Dendritic cell treated with granulocyte-macrophage colony-stimulating factor and Interleukin-4, amounts not matched to agents 40 ng/mL and 50 ng/mL, for 4 days (primary cell): ENCODE measurements around the gene PHC2.

Source experiments
- H3K27ac Mint-ChIP-seq: one replicate; pipeline ENCODE4 v1.8.0; 2022; ENCODE audit warnings: mild to moderate bottlenecking, mixed read lengths
- H3K27me3 Mint-ChIP-seq: one replicate; pipeline ENCODE4 v1.8.0; 2022; ENCODE audit warnings: mild to moderate bottlenecking, mixed read lengths
- H3K36me3 Mint-ChIP-seq: one replicate; pipeline ENCODE4 v1.8.0; 2022; ENCODE audit warnings: low read depth, mixed read lengths
- H3K4me1 Mint-ChIP-seq: one replicate; pipeline ENCODE4 v1.8.0; 2022; ENCODE audit warnings: low read depth, mixed read lengths
- H3K4me3 Mint-ChIP-seq: one replicate; pipeline ENCODE4 v1.8.0; 2022; ENCODE audit warnings: mild to moderate bottlenecking, moderate library complexity, mixed read lengths
- H3K9me3 Mint-ChIP-seq: one replicate; pipeline ENCODE4 v1.8.0; 2022; ENCODE audit warnings: mixed read lengths
- intact Hi-C: fragments of 100-400 bp; cut with micrococcal nuclease; formaldehyde crosslinking; loops from one replicate; pipeline ENCODE4 v1.15.0; 2022

The PHC2 gene

GRCh38 chr1:33332881-33333280 is 98.0 kb downstream of the PHC2 start:
- H3K27ac Mint-ChIP-seq = no peak overlapping the region
- peaks cover 80% of the 10 kb centered on the region for H3K4me1 Mint-ChIP-seq
- no peaks in the 10 kb centered on the region for H3K27me3 Mint-ChIP-seq
- intact Hi-C loops = no loop called here
- H3K9me3 Mint-ChIP-seq = no peaks in the 10 kb centered on the region
- no peak overlapping the region for H3K4me3 Mint-ChIP-seq
- H3K36me3 Mint-ChIP-seq = peaks cover 80% of the 10 kb centered on the region

DNA sequence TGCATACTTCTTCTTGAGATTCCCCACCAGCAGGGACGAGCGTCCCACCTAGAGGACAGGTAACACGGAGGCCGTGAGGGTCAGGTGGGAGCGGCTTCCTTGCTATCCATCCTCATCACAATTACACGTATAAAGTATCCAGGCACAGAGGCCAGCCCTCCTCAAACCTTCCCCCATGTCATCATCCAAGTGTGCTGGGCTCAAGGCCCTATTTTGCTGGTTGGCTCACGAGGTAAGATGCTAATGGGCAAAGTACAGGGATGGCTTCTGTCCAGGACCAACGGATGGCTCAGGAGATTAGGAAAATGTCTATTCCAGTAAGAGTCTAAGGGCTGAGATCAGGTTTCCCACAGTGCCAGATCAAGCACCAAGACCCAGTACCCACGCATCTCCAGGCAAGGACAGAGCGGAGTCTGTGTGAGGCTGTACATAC is 98.5 kb downstream of the PHC2 start:
- Mint-ChIP-seq H3K9me3 (no peaks in the 10 kb centered on the region), H3K27ac (no peak overlapping the region), H3K4me3 (no peak overlapping the region), H3K4me1 (peaks cover 80% of the 10 kb centered on the region), H3K27me3 (no peaks in the 10 kb centered on the region), H3K36me3 (peaks cover 81% of the 10 kb centered on the region)
- intact Hi-C loops = no loop called here

- peaks cover 86% of the 10 kb centered on the region for H3K36me3 Mint-ChIP-seq
- intact Hi-C loops = no loop called here
- H3K27me3 Mint-ChIP-seq = no peaks in the 10 kb centered on the region
- H3K9me3 Mint-ChIP-seq = no peaks in the 10 kb centered on the region
- no peak overlapping the region for H3K4me3 Mint-ChIP-seq
- H3K4me1 Mint-ChIP-seq = peaks cover 82% of the 10 kb centered on the region
- H3K27ac Mint-ChIP-seq = no peak overlapping the region
Observed at GRCh38 chr1:33331444-33332356, 99.2 kb downstream of the PHC2 start.

- intact Hi-C loops = no loop called here
- Mint-ChIP-seq H3K4me3 (no peak overlapping the region), H3K9me3 (no peaks in the 10 kb centered on the region), H3K36me3 (peaks cover 84% of the 10 kb centered on the region), H3K4me1 (peaks cover 82% of the 10 kb centered on the region), H3K27ac (no peak overlapping the region), H3K27me3 (no peaks in the 10 kb centered on the region)
Observed at GRCh38 chr1:33330906-33331305, 100.0 kb downstream of the PHC2 start.

DNA sequence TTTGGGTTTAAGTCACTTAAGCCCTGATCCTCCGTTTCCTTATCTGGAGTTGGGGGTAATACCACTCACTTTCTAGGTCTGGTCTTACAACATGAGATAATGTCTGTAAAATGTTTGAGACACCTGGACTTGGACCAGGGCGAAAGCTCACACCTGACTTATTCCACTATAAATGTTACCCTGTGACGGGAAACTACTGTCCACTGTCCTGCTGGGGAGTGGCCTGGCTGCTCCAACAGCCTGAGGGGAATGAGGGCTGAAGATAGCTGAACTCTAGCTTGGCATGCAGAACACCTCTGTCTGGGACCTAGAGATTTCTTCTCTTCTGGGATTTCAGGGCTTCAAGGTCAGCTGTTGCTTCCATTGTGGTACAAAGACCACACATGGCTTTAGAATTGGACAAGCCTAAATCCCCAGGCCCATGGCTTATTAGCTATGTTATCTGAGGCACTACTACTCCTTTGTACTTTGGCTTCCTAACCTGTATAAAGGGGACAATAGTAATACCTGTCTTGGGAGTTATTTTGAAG is 100.5 kb downstream of the PHC2 start:
- intact Hi-C loops = no loop called here
- Mint-ChIP-seq H3K9me3 (no peaks in the 10 kb centered on the region), H3K4me1 (peaks cover 86% of the 10 kb centered on the region), H3K36me3 (peaks cover 89% of the 10 kb centered on the region), H3K27ac (no peak overlapping the region), H3K27me3 (no peaks in the 10 kb centered on the region), H3K4me3 (no peak overlapping the region)

DNA sequence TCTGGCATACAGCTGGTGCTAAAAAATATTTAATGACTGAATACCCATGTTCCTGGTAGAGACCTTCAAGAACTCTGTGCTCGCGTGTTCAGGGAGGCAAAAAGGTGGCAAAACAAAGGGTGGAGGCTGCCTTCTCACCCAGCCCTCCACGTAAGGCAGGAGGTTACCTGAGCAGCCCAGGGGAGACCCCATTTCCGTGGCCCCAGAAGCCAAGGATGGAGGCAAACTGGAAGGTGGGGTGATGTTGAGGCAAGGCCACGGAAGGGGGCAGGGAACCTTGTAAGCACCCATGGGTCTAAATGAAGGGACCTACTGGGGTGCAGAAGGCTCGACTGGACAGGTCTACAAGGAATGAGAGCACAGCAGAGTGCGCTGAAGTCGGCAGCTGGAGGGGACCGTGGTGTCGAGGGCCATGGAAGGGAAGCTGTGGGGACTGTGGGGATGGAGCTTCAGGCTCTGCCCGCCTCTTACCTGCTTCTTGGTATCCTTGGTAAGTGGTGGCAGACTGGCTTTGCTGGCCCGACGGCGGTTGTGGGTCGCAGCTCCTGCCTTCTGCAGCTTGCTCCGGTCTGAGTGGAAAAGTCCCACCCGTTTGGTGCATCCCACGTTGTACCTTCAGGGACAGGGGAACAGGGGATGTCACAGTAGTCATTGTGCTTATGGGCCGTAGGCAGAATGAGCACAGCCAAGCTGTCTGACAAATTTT is 101.1 kb downstream of the PHC2 start:
- H3K36me3 Mint-ChIP-seq = peaks cover 94% of the 10 kb centered on the region
- H3K4me1 Mint-ChIP-seq = peaks cover 80% of the 10 kb centered on the region
- H3K4me3 Mint-ChIP-seq = no peak overlapping the region
- no peaks in the 10 kb centered on the region for H3K27me3 Mint-ChIP-seq
- no peak overlapping the region for H3K27ac Mint-ChIP-seq
- intact Hi-C loops = no loop called here
- no peaks in the 10 kb centered on the region for H3K9me3 Mint-ChIP-seq

- intact Hi-C loops = no loop called here
- no peaks in the 10 kb centered on the region for H3K9me3 Mint-ChIP-seq
- H3K27ac Mint-ChIP-seq = no peak overlapping the region
- H3K4me3 Mint-ChIP-seq = no peak overlapping the region
- H3K36me3 Mint-ChIP-seq = peaks cover 94% of the 10 kb centered on the region
- H3K4me1 Mint-ChIP-seq = peaks cover 71% of the 10 kb centered on the region
- H3K27me3 Mint-ChIP-seq = no peaks in the 10 kb centered on the region
Observed at GRCh38 chr1:33328817-33329216, 102.1 kb downstream of the PHC2 start.

DNA sequence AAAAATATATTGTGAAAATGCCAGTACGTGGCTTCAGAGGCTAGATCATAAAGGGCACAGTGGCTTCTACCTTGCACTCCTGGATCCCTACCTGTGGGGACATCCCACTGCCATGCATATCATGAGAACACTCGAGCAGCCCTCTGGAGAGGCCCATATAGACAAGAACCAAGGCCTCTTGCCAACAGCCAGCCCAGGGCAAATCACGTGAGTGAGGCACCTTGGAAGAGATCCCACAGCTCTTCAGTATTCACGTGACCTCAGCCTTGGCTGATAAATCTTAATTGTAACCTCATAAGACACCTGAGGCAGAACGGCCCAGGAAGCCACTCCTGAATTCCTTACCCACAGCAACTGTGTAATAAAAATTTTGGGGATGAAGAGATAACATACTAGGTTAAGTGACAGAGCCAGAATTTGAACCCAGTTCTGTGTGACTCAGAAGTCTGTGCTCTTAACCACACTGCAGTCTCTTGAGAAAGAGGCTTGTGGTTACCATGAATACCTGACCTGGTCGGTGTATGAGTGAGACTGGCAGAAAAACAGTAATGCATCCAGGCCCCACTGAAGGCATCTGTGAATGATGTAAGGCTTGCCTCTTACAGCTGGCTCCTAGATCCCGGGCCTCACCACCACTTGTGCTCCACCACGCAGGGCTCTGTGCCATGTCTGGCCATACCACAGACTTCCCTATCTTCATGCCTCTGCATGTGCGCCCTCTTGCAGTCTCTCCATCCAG is 103.1 kb downstream of the PHC2 start:
- Mint-ChIP-seq H3K4me3 (no peak overlapping the region), H3K27me3 (no peaks in the 10 kb centered on the region)

DNA sequence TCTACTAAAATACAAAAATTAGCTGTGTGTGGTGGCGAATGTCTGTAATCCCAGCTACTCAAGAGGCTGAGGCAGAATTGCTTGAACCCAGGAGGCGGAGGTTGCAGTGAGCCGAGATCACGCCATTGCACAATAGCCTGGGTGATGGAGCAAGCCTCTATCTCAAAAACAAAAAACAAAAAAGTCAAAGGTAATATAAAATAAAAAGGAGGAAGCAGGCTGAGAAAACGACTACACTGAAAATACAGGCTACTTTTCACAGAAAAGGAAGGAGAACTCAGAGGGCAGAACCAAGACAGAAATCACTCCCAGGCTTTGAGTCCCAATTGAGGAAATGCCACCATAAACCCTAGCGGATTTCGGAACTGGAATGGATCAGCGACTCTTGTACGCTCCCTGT is 104.1 kb downstream of the PHC2 start:
- no peaks in the 10 kb centered on the region for H3K9me3 Mint-ChIP-seq
- intact Hi-C loops = no loop called here
- H3K4me1 Mint-ChIP-seq = peaks cover 51% of the 10 kb centered on the region
- H3K27me3 Mint-ChIP-seq = no peaks in the 10 kb centered on the region
- H3K4me3 Mint-ChIP-seq = no peak overlapping the region
- peak overlapping the region; percentile 15 for H3K27ac Mint-ChIP-seq
- H3K36me3 Mint-ChIP-seq = peaks cover 86% of the 10 kb centered on the region

More for the DNA sequence above, 103.1 kb downstream of the PHC2 start:
- Mint-ChIP-seq H3K27ac (no peak overlapping the region), H3K9me3 (no peaks in the 10 kb centered on the region), H3K36me3 (peaks cover 94% of the 10 kb centered on the region), H3K4me1 (peaks cover 60% of the 10 kb centered on the region)
- intact Hi-C loops = no loop called here

DNA sequence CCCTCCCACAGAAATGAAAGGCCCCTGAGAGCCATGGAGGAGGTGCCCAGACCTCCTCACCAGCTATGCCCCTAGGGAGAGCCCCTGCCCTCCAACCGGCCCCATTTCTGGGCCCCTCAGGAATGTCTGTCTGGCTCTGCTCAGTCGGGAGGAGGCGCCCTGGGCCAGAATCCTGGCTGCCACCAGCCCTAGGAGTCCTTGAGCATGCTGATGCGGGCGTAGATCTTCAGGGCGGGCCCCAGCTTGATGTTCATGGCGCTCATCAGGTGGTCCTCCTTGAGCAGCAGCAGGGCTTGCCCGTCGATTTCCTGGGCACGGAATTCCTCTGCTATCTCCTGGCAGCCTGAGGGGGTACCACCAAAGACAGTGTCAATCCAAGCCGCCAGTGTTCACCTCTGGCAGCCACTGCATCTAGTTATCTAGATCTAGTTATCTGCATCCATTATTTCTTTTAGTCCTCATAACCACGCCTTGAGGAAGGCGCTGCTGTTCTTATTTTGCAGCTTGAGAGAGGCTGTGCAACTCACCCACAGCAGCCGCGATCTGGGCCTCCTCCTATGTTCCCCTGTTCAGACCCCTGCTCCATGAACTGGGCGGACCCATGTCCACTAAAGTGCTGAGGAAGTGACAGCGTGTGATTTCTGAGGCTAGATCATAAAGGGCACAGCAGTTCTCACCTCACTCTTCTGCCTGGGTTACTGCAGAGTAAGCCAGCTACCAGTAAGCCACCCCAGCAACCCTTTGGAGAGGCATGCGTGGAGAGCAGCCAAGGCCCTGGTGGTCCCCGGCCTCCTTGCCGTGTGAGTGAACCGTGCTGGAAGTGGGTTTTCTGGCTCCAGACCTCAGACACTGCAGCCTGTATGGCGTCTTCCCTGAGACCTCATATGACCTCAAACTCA is 106.0 kb downstream of the PHC2 start:
- H3K27ac Mint-ChIP-seq = no peak overlapping the region
- H3K4me3 Mint-ChIP-seq = no peak overlapping the region
- no peaks in the 10 kb centered on the region for H3K9me3 Mint-ChIP-seq
- no peaks in the 10 kb centered on the region for H3K27me3 Mint-ChIP-seq
- H3K36me3 Mint-ChIP-seq = peaks cover 67% of the 10 kb centered on the region
- intact Hi-C loops = no loop called here
- peaks cover 46% of the 10 kb centered on the region for H3K4me1 Mint-ChIP-seq

DNA sequence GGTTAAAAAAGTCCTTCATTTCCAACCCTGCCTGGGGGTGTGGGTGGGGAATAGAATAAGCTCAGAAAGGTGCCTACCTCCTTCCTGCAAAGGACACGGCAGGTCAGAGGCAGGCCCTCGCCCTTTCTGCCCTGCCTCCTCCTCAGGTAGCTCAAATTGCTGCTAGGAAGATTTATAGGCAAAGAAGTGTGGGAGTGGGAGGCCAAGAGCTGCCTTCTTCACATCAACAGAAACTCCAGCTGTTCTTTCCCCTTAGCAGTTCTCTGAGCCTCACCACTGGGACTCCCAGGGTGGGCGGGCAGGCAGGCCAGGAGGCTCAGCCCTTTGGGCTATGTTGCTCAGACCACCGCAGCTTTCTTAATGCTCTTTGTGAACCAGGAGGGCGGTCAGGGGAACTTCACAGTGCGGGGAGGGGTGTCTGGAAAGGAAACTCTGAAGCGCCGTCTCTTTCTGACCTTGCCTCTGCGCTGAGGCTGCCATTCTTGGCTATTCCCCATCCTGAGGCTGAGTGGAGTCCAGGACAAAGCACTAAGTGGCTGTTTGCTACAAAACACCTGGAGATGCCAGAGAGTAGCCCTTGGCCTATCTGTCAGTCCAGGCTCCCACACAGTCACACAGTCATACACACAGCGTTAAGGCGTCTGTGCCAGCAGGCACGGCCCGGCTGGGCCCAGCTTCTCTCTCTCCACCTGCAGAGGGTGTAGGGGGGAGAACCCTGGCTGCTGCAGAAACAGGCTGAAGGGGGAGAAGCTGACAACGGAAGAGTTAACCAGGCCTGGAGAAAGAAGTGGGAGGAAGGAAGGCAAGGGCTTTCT is 107.0 kb downstream of the PHC2 start:
- no peaks in the 10 kb centered on the region for H3K9me3 Mint-ChIP-seq
- H3K4me3 Mint-ChIP-seq = no peak overlapping the region
- H3K36me3 Mint-ChIP-seq = peaks cover 57% of the 10 kb centered on the region

DNA sequence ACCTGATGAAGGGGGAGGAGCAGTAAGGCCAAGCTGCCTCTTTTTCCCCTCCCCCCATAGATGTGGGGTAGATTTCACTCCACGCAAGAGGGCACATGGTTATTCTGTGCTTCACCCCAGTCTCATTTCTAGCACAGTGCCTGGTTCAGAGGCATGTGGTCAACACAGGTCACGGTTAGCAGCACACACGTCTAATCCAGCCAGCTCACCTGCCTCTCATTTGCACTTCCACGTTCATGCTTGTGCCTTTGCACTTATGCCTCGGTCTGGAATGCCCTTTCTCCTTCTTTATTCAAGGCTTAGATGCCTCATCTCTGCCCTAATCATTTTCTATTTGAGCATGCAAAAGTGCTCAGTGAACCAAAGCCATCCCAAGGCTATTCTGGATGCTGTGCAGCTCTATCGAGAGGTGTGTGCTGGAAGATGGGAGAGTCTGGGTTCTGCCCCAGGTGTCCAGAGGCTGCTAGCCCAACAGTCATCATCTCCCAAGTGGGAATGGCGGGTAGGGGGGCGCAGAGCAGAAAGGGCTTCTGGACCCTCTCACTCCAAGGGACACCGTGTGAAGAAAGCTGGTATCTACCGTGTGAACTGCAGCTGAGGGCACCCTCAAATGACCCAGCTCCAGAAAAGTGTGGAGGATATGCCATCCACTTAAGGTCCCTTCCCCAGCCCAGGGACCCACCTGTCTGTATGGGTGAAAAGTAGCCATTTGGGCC is 107.9 kb downstream of the PHC2 start:
- Mint-ChIP-seq H3K27me3 (peaks cover 9% of the 10 kb centered on the region), H3K4me3 (no peak overlapping the region), H3K4me1 (peaks cover 27% of the 10 kb centered on the region), H3K9me3 (no peaks in the 10 kb centered on the region), H3K36me3 (peaks cover 48% of the 10 kb centered on the region), H3K27ac (no peak overlapping the region)
- intact Hi-C loops = no loop called here

More for the DNA sequence above, 107.0 kb downstream of the PHC2 start:
- H3K27me3 Mint-ChIP-seq = peaks cover 3% of the 10 kb centered on the region
- intact Hi-C loops = no loop called here
- no peak overlapping the region for H3K27ac Mint-ChIP-seq
- H3K4me1 Mint-ChIP-seq = peaks cover 35% of the 10 kb centered on the region
